ENCODE measurements around the gene UST.

UST gene

DNA sequence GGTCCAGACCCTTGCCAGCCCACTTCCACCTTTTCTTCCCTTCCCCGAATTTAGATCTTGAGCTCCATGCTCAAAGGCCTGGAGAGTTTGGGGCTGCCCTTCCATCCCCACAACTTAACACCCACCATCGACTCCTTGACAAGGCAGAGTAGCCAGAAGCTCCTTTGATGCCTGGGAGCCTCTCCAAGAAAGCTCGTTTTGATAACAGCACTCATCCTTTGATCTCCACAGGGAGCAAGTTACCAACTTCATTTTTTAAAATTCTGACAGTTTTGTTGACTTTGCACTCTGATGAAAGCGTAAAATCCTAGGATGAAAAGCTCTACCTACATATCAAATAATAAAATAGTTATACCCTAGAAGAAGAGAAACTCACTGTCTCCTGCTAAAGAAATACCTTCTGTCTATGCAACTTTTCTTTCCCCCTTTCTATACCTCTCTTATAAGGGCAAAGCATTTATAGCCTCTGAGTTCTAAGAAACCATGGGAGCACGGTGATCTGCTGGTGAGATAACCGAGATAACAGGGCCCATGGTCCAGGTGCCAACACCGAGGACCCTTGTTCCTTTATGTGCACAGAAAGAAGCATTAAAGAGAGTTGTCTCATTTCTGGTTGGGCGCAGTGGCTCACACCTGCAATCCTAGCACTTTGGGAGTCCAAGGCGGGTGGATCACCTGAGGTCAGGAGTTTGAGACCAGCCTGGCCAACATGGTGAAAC is 134.9 kb downstream of the UST start:
- TF ChIP-seq POLR2A (IDR thresholded peaks at IDR 0.05; ENCODE audit: low read length) (no peak), GATA1 (IDR thresholded peaks at IDR 0.05; ENCODE audit: low read depth, low read length) (no peak)

DNA sequence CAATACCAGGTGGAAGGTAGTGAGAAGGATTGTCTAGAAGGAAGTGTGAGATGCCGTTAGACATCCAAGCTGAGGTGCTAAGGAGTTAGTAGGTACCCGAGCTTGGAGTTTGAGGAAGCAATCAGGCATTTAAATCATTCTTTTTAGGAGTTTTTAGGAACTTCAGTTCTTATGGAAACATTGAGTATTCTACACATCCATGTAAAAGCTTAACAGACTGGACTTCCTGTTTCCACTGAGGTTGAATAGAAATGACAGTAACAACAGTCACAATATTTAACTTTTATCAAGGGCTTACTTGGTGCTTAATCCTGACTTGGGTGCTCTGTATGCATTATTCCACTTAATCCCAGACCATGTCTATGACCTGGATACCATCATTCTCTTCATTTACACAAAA is 136.4 kb downstream of the UST start:
- DNase-seq = no peak
- no peak for TF ChIP-seq POLR2A (IDR thresholded peaks at IDR 0.05; ENCODE audit: low read length)

More for the DNA sequence above, 134.9 kb downstream of the UST start:
- no peak for DNase-seq

DNA sequence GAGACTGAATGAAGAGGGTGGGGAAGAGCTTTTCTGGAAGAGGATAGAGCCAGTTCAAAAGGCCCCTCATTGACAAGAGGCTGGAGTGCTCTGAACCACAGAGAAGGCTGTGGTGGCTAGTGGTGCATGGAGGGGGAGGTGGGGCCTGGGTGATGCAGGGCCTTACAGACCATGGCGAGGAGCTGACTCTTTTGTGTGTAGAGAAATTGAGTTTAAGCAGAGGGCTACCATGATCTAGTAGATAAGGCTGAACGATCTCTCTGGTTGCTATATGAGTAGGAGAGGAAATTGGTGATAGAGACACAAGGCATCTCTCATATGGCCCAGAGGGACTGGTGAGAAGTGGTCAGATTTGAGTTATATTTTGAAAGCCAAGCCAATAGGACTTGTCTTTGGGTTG is 137.6 kb downstream of the UST start:
- no peak for TF ChIP-seq POLR2A (IDR thresholded peaks at IDR 0.05; ENCODE audit: low read length)
- TF ChIP-seq GATA1 (IDR thresholded peaks at IDR 0.05; ENCODE audit: low read depth, low read length) = no peak
- no peak for DNase-seq

DNA sequence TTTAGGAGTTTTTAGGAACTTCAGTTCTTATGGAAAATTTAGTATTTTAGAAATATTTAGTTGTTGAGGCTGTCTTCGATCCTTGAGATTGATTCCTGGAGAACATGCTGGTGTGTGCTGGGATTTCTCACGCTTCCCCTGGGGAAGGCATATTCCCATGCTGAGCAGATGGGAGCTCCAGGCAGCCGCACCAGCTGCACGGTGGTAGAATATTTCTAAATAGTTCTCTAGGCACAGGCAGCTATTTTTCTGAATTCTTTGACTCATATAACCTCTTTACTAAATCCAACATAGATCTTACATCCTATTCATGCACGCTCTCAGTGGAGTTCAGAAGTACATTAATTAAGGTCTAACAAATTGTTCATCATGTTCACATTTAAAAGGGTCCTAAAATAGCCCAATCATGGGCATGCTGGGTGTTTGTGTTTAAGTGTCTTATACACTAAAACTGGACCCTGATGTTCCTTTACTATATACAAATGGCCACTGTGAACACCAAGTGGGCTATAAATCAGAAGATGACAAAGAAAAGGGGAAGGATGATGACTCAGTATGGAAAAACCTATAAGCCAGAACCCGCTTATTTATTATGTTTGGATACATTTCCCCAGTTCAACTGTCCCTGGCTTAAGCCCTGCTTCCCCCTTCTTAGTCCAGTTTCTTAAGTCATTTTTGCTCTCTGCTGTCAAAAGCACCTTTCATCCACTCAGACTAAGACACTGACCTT is 138.5 kb downstream of the UST start:
- no peak for DNase-seq
- TF ChIP-seq POLR2A (IDR thresholded peaks at IDR 0.05; ENCODE audit: low read length) (no peak), GATA1 (IDR thresholded peaks at IDR 0.05; ENCODE audit: low read depth, low read length) (no peak)

DNA sequence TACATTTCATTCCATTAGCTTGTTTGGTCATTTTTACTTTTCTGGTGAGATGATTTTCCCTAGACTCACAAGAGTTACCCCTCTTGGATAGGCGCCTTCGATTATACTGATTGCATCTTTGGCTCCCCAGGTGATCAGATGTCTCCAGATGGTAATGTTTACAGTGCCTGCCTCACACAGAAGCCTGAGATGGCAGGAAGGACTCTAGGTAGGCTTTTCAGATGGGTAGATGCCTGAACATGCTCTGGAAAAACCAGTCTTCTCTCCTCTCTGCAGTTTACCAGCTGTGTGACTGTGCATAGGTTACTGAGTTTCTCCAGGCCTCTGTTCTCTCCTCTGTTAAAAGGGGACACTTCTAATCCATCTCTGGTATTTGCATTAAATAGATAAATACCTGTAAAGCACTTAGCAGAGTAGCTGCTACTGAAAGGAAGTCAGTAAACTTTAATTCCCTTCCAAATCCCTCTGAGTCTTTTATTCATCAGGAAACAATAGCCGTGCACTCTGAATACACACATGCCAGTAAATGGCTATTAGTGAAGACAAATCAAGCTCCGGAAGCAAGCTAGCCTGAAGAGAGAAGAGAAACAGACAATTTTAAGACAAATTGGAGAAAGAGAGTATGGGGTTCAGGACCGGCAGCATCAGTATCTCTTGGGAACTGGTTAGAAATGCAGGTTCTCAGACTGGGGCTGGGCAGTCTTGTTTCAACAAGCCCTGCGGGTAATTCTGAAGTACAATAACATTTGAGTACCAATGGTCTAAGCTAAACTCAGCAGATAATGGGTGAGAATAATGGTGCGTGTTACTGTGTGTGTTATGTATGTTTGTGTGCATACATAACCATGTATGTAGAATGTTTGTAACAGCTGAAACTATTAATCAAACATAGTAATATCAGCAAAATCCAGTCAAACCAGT is 139.4 kb downstream of the UST start:
- no peak for DNase-seq
- no peak for TF ChIP-seq GATA1 (IDR thresholded peaks at IDR 0.05; ENCODE audit: low read depth, low read length)
- no peak for TF ChIP-seq POLR2A (IDR thresholded peaks at IDR 0.05; ENCODE audit: low read length)

DNA sequence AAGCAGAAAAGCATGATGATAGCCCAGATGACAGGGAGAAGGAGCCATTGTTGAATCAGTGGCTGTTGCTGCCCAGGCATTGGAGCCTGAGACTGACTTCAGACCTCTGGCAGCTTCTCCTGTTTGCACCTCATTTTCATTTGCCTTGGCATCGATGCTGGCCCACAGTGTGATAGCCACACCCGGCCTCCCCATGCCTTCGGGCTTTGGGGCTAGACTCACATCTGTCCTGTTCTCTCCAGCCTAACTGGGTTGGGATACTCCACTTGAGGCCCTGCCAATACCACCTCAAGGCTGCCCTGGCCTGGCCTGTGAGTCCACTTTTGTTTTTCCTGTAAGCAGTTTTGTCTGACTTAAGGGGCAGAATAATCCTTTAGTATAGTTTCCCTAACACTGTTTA is 140.4 kb downstream of the UST start:
- DNase-seq = no peak
- TF ChIP-seq GATA1 (IDR thresholded peaks at IDR 0.05; ENCODE audit: low read depth, low read length) = no peak
- no peak for TF ChIP-seq POLR2A (IDR thresholded peaks at IDR 0.05; ENCODE audit: low read length)

DNA sequence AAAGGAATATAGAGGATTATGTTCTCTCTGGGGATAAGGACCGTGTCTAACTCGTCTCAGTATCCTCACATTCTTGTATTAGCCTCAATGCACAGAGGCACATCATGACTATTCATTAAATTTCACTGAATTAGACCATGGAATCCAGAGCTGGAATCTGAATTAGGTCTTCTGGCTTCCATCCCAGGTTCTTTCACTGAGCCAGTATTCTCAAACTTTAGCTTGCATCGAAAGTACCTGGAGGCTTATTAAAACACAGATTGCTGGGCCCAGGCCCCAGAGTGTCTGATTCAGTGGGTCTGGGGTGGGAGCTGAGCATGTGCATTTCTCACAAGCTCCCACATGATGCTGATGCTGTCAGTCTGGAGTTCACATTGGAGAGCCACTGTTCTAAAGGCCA is 142.0 kb downstream of the UST start:
- no peak for DNase-seq
- TF ChIP-seq POLR2A (IDR thresholded peaks at IDR 0.05; ENCODE audit: low read length) (no peak), GATA1 (IDR thresholded peaks at IDR 0.05; ENCODE audit: low read depth, low read length) (no peak)

DNA sequence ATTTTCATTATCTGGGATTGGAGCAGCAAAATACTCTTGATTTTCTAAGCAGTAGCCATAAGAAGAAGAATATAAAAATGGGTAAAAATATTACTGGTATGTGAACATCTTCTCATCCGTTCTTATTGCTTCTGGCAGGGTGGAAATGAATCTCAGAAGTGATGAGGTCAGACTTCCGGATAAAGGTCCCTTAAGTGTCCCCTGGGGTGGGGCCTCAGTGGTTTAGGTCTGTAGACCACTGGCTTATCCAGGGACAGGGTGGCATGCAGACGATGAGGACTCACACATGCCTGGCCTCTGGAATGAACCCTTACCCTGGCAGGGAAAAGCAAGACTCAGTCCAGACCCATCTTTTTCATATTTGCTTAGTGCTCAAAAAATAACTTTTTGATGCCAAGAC is 143.3 kb downstream of the UST start:
- DNase-seq = no peak
- no peak for TF ChIP-seq GATA1 (IDR thresholded peaks at IDR 0.05; ENCODE audit: low read depth, low read length)
- TF ChIP-seq POLR2A (IDR thresholded peaks at IDR 0.05; ENCODE audit: low read length) = no peak

DNA sequence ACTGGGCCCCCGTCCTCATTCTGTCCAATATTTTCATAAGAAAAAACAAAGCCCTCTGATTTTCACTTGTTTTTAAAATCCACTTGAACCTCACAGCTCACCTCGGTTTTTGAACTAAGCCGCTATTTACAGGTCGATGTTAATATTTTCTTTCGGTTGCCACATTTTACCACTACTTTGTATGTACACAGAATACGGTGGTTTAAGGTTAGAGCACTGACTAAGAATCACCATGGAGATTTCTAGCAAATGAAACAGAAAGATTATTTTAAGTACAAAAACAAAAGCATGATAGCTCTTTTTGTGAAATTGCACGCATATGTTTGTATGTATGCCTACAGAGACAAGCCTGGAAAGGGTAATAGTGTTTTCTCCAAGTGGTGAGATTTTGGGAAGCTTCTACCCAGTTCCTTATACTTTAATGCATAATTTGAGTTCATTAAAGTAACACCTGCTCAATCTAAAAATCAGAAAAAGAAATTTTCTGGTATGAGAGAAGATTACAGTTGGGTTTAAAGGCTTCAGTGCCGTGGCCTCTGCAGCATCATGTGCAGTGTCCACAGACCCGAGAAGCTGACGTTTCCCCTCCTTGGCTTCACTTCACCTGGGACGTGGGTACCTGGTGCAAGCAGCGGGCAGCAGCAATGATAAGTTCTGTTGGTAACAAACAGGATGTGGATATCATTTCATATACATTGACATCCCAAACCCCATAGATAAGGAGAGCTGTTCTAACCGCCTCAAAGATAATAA is 144.0 kb downstream of the UST start:
- TF ChIP-seq POLR2A (IDR thresholded peaks at IDR 0.05; ENCODE audit: low read length) (no peak), GATA1 (IDR thresholded peaks at IDR 0.05; ENCODE audit: low read depth, low read length) (no peak)
- DNase-seq = no peak

DNA sequence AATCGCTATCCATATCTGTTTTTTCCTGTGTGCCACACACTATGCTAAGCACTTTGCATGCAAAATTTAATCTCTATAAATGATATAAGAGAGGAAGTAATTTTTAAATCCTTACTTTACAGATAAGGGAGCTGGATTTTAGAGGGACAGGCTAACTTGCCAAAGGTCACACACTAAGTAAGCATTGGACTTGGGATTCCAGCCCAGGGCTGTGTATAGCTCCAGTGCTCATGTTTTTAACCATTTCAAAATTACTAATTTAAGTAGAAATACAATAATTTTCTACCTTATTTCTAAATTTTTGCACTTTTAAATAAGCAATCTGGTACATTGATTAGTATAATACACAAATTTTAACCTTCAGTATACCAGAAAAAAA is 144.6 kb downstream of the UST start:
- no peak for DNase-seq
- TF ChIP-seq GATA1 (IDR thresholded peaks at IDR 0.05; ENCODE audit: low read depth, low read length) = no peak
- TF ChIP-seq POLR2A (IDR thresholded peaks at IDR 0.05; ENCODE audit: low read length) = no peak

DNA sequence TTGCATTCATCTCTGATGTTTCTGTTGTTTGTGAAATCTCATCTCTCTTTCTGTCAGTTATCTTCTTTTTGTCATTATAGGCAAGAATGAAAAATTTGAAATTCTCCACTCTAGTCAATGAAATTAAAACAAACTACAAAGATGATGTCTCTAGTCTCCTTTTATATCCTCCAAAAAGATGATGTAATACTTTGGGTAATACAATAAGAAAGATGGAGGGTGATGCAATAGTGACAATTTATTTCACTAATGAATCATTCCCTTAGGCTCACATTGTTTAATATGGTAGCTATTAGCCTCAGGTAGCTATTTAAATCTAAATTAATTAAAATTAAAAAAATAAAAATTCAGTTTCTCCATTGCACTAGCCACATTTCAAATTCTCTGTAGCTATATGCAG is 145.4 kb downstream of the UST start:
- no peak for DNase-seq
- TF ChIP-seq GATA1 (IDR thresholded peaks at IDR 0.05; ENCODE audit: low read depth, low read length) (no peak), POLR2A (IDR thresholded peaks at IDR 0.05; ENCODE audit: low read length) (no peak)

DNA sequence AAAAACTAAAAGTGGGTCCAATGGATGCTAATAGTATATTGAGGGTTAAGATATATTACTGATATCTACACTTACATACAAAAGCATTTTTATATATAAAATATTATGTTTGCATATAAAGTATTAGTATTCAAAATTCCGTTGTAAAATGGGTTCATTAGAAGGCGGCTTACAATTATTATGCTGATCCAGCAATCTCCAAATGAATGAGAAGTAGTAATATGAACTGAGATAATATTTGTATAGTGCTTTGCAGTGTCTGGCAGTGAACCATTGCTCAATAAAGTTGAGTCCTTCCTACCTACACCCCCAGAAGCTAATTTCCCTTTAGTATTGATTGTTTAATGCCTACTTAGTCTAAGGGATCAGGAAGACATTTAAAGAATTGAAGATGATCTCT is 146.2 kb downstream of the UST start:
- no peak for DNase-seq

DNA sequence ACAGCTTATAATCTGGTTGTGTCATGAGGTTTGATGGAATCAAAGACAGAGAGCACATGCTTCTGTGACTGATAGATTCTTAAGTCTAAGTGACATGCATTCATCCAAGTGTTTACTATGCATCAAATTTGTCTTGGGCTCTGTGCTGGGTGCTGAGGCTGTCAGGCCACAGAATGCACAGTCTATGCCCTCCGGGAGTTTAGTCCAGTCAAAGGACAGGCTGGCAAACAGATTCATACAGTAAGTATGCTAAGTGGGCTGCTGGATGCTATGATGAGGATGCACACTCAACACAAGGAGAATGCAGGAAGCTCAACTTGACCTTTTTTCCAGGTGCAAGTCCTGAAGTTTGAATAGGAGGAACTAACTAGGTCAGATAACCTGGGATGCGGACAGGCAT is 146.7 kb downstream of the UST start:
- no peak for DNase-seq
- no peak for TF ChIP-seq GATA1 (IDR thresholded peaks at IDR 0.05; ENCODE audit: low read depth, low read length)
- no peak for TF ChIP-seq POLR2A (IDR thresholded peaks at IDR 0.05; ENCODE audit: low read length)

More for the DNA sequence above, 146.2 kb downstream of the UST start:
- no peak for TF ChIP-seq POLR2A (IDR thresholded peaks at IDR 0.05; ENCODE audit: low read length)
- no peak for TF ChIP-seq GATA1 (IDR thresholded peaks at IDR 0.05; ENCODE audit: low read depth, low read length)

Data from erythroblast (primary cell).